GM21619 (cell line): Measurements from ENCODE around the gene RPEL1.

Source experiments
- ATAC-seq: cut with Tn5 transposase; IDR thresholded peaks from one replicate; pipeline ENCODE4 v1.9.1; 2021; ENCODE audit not compliant: unreplicated experiment

RPEL1 gene

DNA sequence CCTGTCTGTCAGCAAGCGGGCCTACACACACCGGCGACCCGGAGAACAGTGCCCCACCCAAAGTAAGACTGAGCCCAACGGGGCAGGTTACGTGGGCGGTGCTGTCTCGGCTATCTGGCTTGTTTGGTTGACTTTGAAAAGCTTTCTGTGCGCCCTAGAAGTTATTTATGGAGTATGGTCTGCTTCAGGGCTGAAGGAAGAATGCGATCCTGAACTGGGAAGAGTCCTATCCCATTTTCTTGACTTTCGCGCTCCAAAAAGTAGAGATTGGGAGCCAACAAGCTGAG, 32.8 kb downstream of the RPEL1 start:
- no peak for ATAC-seq

DNA sequence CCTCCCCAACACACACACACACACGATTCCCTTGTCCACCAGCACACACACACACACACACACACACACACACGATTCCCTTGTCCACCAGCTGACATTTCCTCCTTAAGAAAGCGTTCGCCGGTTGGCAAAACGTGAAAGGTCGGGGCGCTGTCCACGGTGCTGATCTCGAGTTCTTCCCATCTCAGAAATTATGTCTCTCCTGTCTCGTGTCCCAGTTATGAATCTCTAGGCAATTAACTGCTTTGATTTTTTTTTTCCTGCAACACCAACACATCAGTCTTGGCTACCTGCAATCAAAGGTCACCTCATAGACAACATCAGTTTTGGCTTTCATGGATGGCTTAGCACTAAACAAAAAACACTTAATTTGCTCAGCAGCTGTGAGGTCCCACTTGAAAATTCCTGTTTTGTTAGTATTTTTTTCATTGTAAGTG, 33.2 kb downstream of the RPEL1 start:
- no peak for ATAC-seq

DNA sequence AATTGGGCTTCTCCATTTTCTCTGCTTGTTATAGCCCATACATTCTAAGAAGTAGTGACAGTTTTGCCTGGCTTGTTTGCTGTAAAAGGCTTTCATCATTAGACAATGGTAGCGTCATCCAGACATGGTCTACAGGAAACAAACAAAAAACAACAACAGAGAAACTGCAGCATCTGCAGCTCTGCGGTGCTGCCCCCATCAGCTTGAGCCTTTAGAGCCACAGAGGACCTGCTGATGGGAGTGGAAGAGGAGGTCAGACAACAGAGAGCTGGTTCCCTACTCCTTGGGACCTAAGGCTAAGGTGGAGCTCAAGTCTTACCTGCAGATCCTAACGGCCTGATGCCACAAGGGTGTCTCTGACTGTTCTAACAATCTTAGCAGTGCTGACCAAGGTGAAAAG, 34.3 kb downstream of the RPEL1 start:
- ATAC-seq: no peak

DNA sequence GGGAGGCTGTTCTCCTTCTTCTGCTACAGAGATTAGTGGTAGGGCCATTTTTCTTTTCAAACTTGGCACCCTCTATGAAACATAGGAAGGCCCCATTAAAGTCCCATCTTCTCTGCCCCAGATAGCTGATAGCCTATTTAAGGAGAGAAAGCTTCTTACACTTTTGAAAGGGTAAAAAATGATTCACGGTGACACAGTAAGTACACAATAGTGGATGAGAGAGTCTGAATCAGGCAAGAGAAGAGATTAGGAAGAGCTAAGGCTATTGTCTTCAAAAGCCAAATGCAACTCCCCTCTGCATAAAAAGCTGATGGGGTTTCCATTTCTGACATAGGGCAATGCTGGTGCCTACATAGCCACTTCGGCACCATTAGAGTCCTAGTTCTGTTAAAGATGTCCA, 34.8 kb downstream of the RPEL1 start:
- ATAC-seq: no peak

DNA sequence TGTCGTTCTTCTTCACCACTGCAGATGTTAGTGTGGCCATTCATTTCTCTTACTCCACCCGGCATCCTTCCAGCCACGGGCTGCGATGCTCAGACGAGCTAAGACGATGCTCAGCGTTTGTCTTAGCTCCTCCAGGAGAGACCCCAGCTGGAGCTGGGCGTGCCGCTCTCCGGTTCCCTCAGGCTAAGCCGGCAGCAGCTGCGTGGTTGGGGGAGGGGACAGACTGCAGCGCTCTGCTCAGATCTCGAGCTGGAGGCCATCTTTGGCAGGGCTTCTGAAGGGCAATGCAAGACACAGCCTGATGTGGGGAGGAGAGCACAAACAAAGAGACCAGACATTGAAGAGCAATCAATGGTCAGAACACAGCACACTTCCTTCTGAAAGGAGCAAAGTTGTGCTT, 36.1 kb downstream of the RPEL1 start:
- ATAC-seq: no peak

DNA sequence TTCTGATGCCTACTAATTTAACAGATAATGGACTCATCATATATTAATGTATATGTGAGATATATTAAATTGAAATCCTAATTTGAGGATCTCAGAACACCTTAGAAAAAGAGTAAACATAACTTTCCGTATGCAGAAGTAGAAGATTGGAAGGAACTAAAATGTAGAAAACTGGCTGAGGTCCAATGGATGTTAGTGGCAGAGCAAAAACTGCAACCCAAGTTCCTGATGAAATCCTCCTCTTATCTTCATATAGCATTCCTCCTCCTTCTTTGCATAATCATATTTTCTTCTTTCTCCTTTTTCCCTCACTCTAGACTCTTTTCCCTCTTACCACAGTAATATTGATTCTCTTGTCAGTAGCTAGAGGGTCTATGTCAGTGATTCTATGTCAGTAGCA, 37.3 kb downstream of the RPEL1 start:
- ATAC-seq: no peak

DNA sequence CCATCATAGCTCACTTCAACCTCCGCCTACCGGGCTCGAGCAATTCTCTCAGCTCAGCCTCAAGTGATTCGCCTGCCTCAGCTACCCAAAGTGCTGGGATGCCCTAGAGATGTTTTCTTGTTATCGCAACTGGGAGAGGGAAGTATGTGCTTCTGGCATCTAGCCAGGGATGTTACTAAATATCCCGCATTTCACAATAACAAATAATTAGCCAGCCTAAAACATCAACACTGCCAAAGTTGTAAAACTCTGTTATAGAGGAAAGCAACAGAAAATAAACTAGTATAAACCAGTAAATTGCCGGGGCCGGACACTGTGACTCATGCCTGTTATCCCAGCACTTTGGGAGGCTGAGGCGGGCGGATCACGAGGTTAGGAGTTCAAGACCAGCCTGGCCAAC, 38.5 kb downstream of the RPEL1 start:
- ATAC-seq: no peak

DNA sequence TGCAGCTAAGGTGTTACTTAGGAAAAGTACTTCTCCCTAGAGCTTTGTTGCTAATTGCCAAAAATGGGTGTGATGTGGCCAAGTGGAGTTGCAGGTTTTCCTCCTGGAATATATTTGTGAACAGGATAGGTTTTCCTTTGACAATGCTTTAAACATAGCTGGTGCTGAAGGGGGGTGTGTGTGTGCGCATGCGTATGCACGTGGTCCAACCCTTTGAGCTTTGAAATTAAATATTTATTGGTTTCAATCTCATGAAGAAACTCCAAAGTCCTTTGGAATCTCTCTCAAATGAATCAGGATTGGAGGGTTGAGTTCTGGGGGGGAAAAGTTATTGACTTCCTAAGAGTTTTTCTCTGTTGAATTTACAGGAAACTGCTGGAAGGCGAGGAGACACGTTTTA, 42.3 kb downstream of the RPEL1 start:
- ATAC-seq: no peak

DNA sequence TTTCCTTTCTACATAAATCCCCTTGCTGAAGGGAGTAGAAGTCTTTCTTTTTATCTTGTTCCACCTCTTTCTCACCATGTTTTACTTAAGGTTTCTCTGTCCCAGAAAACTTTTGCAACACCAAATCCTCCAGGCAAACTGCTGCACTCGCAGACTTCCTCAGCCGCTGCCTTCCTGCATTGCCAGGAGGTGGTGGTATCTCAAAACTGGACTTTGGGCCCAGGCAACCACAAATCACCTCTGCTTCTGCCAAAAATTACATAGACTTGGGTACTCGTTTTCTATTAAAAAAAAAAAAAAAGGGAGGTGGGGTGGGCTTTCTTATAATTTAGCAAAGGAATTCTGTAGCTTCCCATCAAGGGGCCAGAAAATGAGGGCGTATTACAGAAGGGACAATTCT, 45.9 kb downstream of the RPEL1 start:
- ATAC-seq: no peak

DNA sequence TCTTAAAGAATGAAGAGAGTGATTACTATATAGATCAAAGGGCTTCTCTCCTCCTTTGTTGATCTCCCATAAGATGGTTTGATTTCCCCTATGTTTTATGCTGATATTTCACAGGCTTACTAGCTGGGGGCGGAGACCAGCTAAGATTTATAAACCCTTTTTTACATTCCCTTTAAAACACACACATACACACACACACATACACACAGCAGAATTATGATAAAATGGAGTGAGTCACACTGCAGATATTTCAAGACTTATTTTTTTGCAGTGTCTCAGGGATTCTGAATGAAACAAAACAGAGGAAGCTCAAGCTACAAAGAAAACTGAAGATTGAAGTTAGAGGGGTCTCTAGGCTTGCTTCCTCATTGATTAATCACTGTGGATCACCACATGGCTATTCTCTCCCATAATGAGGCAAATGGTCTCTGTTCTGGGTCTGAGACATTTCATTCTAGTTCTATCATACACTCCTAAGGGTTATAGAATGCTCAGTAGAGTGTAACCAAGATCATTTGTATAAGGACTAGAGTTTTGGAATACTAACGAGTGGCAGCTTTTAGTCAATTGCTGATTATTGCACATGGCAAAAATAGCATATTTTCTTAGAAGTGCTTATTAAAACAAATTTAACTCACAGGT, 49.8 kb downstream of the RPEL1 start:
- no peak for ATAC-seq
